Thoracic aorta (tissue), 2 donors: Measurements from ENCODE around the gene C16orf74. TPM values are rescaled to one million over a fixed set of nuclear protein-coding genes. Genes with fewer than 3 reads are reported as not detected.

Source experiments
- ATAC-seq: fragments of 150-250 bp; one replicate; pipeline ENCODE4 v1.8.0; 2017; ENCODE audit warnings: low read depth; ENCODE audit not compliant: insufficient number of reproducible peaks, low FRiP score
- DNase-seq: peaks from one replicate; pipeline ENCODE4 v3.0.0-alpha.2; 2020; ENCODE audit warnings: low spot score
- H3K27ac ChIP-seq, 2 donors: fragments of 200-600 bp; sonication (generic); 1 replicate in 1 of 2; 2 replicates in 1 of 2; pipeline ENCODE4 v1.5.1; 2016; ENCODE audit warnings: mild to moderate bottlenecking in 2 of 2, moderate library complexity in 2 of 2
- H3K27me3 ChIP-seq: fragments of 200-600 bp; sonication (generic); replicated peaks from 2 replicates; pipeline ENCODE4 v1.6.0; 2016; ENCODE audit warnings: mild to moderate bottlenecking; ENCODE audit not compliant: insufficient read depth
- H3K36me3 ChIP-seq: fragments of 200-600 bp; sonication (generic); one replicate; pipeline ENCODE4 v1.5.1; 2016
- H3K4me1 ChIP-seq, 2 donors: fragments of 200-600 bp; sonication (generic); 1 replicate in 1 of 2; 2 replicates in 1 of 2; pipeline versions ENCODE4 v1.5.1 to v1.6.0; 2016; ENCODE audit warnings: low read depth in 2 of 2, mild to moderate bottlenecking in 1 of 2; ENCODE audit not compliant: control insufficient read depth in 1 of 2
- H3K4me3 ChIP-seq: fragments of 200-600 bp; sonication (generic); 2 replicates; pipeline ENCODE4 v1.5.1; 2016; ENCODE audit warnings: mild to moderate bottlenecking
- H3K9me3 ChIP-seq: fragments of 200-600 bp; sonication (generic); 2 replicates; pipeline ENCODE4 v1.5.1; 2016
- CTCF ChIP-seq: fragments of 200-600 bp; sonication (generic); IDR thresholded peaks from one replicate; pipeline ENCODE4 v1.5.1; 2019; ENCODE audit warnings: antibody characterized with exemption
- total RNA-seq, 2 donors: library from RNA; depleted of rRNA; stranded (reverse); fragments of >200 nt; gene quantifications; one replicate each; pipeline versions ENCODE4 v1.1.0 to v1.2.3, GENCODE V29; 2016

C16orf74 gene
- total RNA-seq, 2 donors from 2014 or later = 1.2 TPM; not detected in 1

GRCh38 chr16:85768199-85768598 lies 17.3 kb upstream of the C16orf74 start:
- Histone ChIP-seq H3K4me1 (no peaks in the 10 kb centered on the region), H3K36me3 (peaks cover 3% of the 10 kb centered on the region), H3K27ac (no peak overlapping the region), H3K9me3 (no peaks in the 10 kb centered on the region), H3K27me3 (no peaks in the 10 kb centered on the region), H3K4me3 (no peak overlapping the region)
- no peak for TF ChIP-seq CTCF
- DNase-seq (no peak), ATAC-seq (no peak)

- no peaks in the 10 kb centered on the region for H3K4me1 ChIP-seq
- no peak for ATAC-seq
- DNase-seq = no peak
- H3K4me3 ChIP-seq = no peak overlapping the region
- H3K9me3 ChIP-seq = no peaks in the 10 kb centered on the region
- no peak overlapping the region for H3K27ac ChIP-seq
- no peaks in the 10 kb centered on the region for H3K27me3 ChIP-seq
- no peak for TF ChIP-seq CTCF
- H3K36me3 ChIP-seq = peaks cover 3% of the 10 kb centered on the region
Measured at GRCh38 chr16:85767531-85767930, 16.6 kb upstream of the C16orf74 start.

GRCh38 chr16:85765767-85766166 lies 14.9 kb upstream of the C16orf74 start:
- Histone ChIP-seq H3K4me1 (no peaks in the 10 kb centered on the region), H3K27me3 (no peaks in the 10 kb centered on the region), H3K27ac (no peak overlapping the region), H3K4me3 (no peak overlapping the region), H3K36me3 (no peaks in the 10 kb centered on the region), H3K9me3 (no peaks in the 10 kb centered on the region)
- DNase-seq (no peak), ATAC-seq (no peak)
- TF ChIP-seq CTCF = no peak

- Histone ChIP-seq H3K9me3 (no peaks in the 10 kb centered on the region), H3K4me3 (no peak overlapping the region), H3K4me1 (no peaks in the 10 kb centered on the region), H3K36me3 (no peaks in the 10 kb centered on the region), H3K27ac (no peak overlapping the region), H3K27me3 (no peaks in the 10 kb centered on the region)
- ATAC-seq (no peak), DNase-seq (no peak)
- no peak for TF ChIP-seq CTCF
Measured at GRCh38 chr16:85765211-85765610, 14.3 kb upstream of the C16orf74 start.

GRCh38 chr16:85763616-85764015 lies 12.7 kb upstream of the C16orf74 start:
- no peak overlapping the region for H3K27ac ChIP-seq
- no peaks in the 10 kb centered on the region for H3K9me3 ChIP-seq
- ATAC-seq = no peak
- H3K27me3 ChIP-seq = no peaks in the 10 kb centered on the region
- TF ChIP-seq CTCF = no peak
- DNase-seq = no peak
- H3K4me1 ChIP-seq = no peaks in the 10 kb centered on the region
- H3K4me3 ChIP-seq = no peak overlapping the region
- no peaks in the 10 kb centered on the region for H3K36me3 ChIP-seq
